K562 (cell line): Measurements from ENCODE around the gene MED29. TPM values are rescaled to one million over a fixed set of nuclear protein-coding genes. Genes with fewer than 3 reads are reported as not detected.

ENCODE experiments used
- ARNT ChIP-seq, 2 experiments: fragments of 450-650 bp; IDR thresholded peaks; 2 replicates each; pipeline ENCODE4 v1.6.1; 2016; ENCODE audit warnings: mild to moderate bottlenecking in 1 of 2
- CREBBP ChIP-seq: IDR thresholded peaks from one replicate; pipeline ENCODE4 v1.6.1; 2012; ENCODE audit warnings: low read depth, mild to moderate bottlenecking, control low read depth, inconsistent platforms, low read length
- CXXC5 ChIP-seq: fragments of 250-450 bp; sonication (Bioruptor Pico); IDR thresholded peaks from 2 replicates; pipeline ENCODE4 v1.8.0; 2022; ENCODE audit warnings: inconsistent platforms, mild to moderate bottlenecking, moderate library complexity
- ETV1 ChIP-seq: fragments of 450-650 bp; conservative IDR thresholded peaks from 2 replicates; pipeline ENCODE4 v1.6.1; 2016; ENCODE audit warnings: missing genetic modification characterization, control low read depth, low read depth, missing compliant biosample characterization
- HIVEP1 ChIP-seq: fragments of 250-450 bp; sonication (Bioruptor Pico); IDR thresholded peaks from 2 replicates; pipeline ENCODE4 v1.4.0; 2020; ENCODE audit warnings: mild to moderate bottlenecking
- MTA1 ChIP-seq: fragments of 450-650 bp; IDR thresholded peaks from 2 replicates; pipeline ENCODE4 v1.6.1; 2017; ENCODE audit warnings: borderline replicate concordance
- NR2F6 ChIP-seq: fragments of 450-650 bp; formaldehyde crosslinking; IDR thresholded peaks from 2 replicates; pipeline ENCODE4 v1.4.0; 2020; ENCODE audit warnings: mild to moderate bottlenecking
- PCBP1 ChIP-seq: fragments of 200-400 bp; formaldehyde crosslinking; IDR thresholded peaks from 2 replicates; pipeline ENCODE4 v1.6.1; 2018; ENCODE audit warnings: mild to moderate bottlenecking, low read depth, low read length; ENCODE audit not compliant: poor library complexity, severe bottlenecking
- PHB ChIP-seq: fragments of 250-450 bp; sonication (Bioruptor Pico); IDR thresholded peaks from 2 replicates; pipeline ENCODE4 v1.5.0; 2021
- RBM17 ChIP-seq: fragments of 200-400 bp; formaldehyde crosslinking; IDR thresholded peaks from 2 replicates; pipeline ENCODE4 v1.6.1; 2017; ENCODE audit warnings: low read depth, mild to moderate bottlenecking, low read length, borderline replicate concordance
- SETDB1 ChIP-seq: IDR thresholded peaks from one replicate; pipeline ENCODE4 v1.6.1; 2012; ENCODE audit warnings: low read length, control low read depth, inconsistent platforms
- SMAD1 ChIP-seq: fragments of 150-350 bp; IDR thresholded peaks from 2 replicates; pipeline ENCODE4 v1.6.1; 2014; ENCODE audit warnings: low read length, low read depth; ENCODE audit not compliant: partially characterized antibody
- SRF ChIP-seq, 2 experiments: fragments of 250-450, 450-650 bp in 1 of 2; sonication (Bioruptor Pico) in 1 of 2; sonication (generic) in 1 of 2; formaldehyde crosslinking; IDR thresholded peaks; 2 replicates each; pipeline versions ENCODE4 v1.5.0 to v1.5.1; 2020 to 2022; ENCODE audit warnings: mild to moderate bottlenecking in 1 of 2, missing genetic modification reagents in 1 of 2
- ZNF121 ChIP-seq: sonication (generic); formaldehyde crosslinking; conservative IDR thresholded peaks from 2 replicates; pipeline ENCODE4 v1.8.0; 2022; ENCODE audit warnings: missing genetic modification reagents
- ZNF324 ChIP-seq: fragments of 250-450 bp; sonication (Bioruptor Pico); IDR thresholded peaks from 2 replicates; pipeline ENCODE4 v1.4.0; 2020; ENCODE audit warnings: mild to moderate bottlenecking
- ZNF41 ChIP-seq: fragments of 250-450 bp; sonication (Bioruptor Pico); conservative IDR thresholded peaks from 2 replicates; pipeline ENCODE4 v1.4.0; 2020; ENCODE audit warnings: mild to moderate bottlenecking
- ZNF707 ChIP-seq: fragments of 250-450 bp; sonication (Bioruptor Pico); conservative IDR thresholded peaks from 2 replicates; pipeline ENCODE4 v1.8.0; 2022; ENCODE audit warnings: inconsistent platforms, mild to moderate bottlenecking, moderate library complexity
- polyA plus RNA-seq, 8 experiments: library from polyadenylated mRNA; depleted of rRNA in 4 of 8; stranded (reverse) in 5 of 8; unstranded in 3 of 8; fragments of >200 nt; fragmentation: Nextera tagmentation in 2 of 8; fragmentation: Illumina TruSeq in 1 of 8; extraction: Ambion mirVana in 2 of 8; extraction: Trizol in 1 of 8; gene quantifications; 2 replicates each; pipeline versions ENCODE4 v1.2.1 to v1.2.3, GENCODE V29; 2011 to 2014; ENCODE audit warnings: inconsistent platforms in 1 of 8, missing spikeins in 1 of 8
- total RNA-seq, 7 experiments: library from RNA; depleted of rRNA in 6 of 7; stranded (reverse); fragments of >200 nt in 6 of 7; fragmentation: Illumina TruSeq in 2 of 7; extraction: Trizol in 2 of 7; gene quantifications; 2 replicates each; pipeline versions ENCODE4 v1.2.1 to v1.2.3, GENCODE V29; 2011 to 2021; ENCODE audit warnings: low replicate concordance in 1 of 7
- TF ChIP-seq, protein P1 (sequence below): fragments of 450-650 bp; formaldehyde crosslinking; IDR thresholded peaks from 2 replicates; pipeline ENCODE4 v1.4.0; 2020; ENCODE audit warnings: mild to moderate bottlenecking, moderate library complexity
- TF ChIP-seq, protein P2 (sequence below), 2 experiments: fragments of 450-650 bp; IDR thresholded peaks; 2 replicates each; pipeline ENCODE4 v1.6.1; 2018; ENCODE audit warnings: mild to moderate bottlenecking in 2 of 2, low read depth in 1 of 2; ENCODE audit not compliant: partially characterized antibody in 2 of 2
- TF ChIP-seq, protein P3 (sequence below): fragments of 250-450 bp; sonication (Bioruptor Pico); IDR thresholded peaks from 2 replicates; pipeline ENCODE4 v1.5.0; 2021; ENCODE audit warnings: mild to moderate bottlenecking, moderate library complexity

Gene MED29
- total and polyA plus RNA-seq, 9 of the 15 experiments (the other 6 are each of a cell fraction or from before 2014, with no cell fraction given) = 1.8 to 22.6 (median 12.4) TPM

DNA sequence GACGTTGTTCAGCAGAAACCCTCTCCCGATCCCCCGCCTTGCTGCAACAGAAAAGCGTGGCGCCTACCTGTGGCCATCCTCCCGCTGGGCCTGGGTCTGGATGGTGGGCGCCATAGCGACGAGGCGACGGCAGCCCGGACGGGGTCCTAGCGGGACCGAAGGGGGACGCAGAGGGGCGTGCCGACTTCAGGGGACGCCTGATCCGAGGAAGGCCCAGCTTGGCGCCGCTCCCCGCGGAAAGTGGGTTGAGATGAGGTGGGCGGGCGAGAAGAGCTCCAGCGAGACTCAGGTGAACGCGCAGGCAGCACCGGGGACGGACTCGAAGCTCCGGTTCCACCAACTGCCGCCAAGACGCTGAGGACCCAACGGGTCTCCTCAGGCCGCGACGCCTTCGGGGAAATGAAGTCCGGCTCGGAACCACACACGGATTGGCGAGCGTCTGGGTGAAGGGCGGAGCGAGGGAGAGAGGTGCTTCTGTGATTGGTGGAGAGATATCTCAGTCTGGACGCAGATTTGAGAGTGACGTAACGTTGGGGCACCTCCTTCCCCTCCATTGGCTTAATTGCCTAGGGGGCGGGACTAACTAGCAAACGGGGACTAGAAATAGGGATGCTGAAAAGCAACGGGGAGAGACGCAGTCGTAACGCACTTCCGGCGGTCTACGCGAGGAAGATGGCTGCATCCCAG lies at the start of gene MED29, which contains the start of gene PAF1 (continued):
- TF ChIP-seq CXXC5 (CRISPR knock-in tag) = peak; percentile 98
- TF ChIP-seq MTA1 = no peak
- TF ChIP-seq, protein P1, sequence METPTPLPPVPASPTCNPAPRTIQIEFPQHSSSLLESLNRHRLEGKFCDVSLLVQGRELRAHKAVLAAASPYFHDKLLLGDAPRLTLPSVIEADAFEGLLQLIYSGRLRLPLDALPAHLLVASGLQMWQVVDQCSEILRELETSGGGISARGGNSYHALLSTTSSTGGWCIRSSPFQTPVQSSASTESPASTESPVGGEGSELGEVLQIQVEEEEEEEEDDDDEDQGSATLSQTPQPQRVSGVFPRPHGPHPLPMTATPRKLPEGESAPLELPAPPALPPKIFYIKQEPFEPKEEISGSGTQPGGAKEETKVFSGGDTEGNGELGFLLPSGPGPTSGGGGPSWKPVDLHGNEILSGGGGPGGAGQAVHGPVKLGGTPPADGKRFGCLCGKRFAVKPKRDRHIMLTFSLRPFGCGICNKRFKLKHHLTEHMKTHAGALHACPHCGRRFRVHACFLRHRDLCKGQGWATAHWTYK (CRISPR knock-in tag) = peak; percentile 61; the same call in 1 of the 2 replicates
- no peak for TF ChIP-seq NR2F6
- TF ChIP-seq CREBBP = no peak
- peak; percentile 58 for TF ChIP-seq ETV1
- no peak for TF ChIP-seq SETDB1
- TF ChIP-seq PHB = no peak
- TF ChIP-seq, protein P2, sequence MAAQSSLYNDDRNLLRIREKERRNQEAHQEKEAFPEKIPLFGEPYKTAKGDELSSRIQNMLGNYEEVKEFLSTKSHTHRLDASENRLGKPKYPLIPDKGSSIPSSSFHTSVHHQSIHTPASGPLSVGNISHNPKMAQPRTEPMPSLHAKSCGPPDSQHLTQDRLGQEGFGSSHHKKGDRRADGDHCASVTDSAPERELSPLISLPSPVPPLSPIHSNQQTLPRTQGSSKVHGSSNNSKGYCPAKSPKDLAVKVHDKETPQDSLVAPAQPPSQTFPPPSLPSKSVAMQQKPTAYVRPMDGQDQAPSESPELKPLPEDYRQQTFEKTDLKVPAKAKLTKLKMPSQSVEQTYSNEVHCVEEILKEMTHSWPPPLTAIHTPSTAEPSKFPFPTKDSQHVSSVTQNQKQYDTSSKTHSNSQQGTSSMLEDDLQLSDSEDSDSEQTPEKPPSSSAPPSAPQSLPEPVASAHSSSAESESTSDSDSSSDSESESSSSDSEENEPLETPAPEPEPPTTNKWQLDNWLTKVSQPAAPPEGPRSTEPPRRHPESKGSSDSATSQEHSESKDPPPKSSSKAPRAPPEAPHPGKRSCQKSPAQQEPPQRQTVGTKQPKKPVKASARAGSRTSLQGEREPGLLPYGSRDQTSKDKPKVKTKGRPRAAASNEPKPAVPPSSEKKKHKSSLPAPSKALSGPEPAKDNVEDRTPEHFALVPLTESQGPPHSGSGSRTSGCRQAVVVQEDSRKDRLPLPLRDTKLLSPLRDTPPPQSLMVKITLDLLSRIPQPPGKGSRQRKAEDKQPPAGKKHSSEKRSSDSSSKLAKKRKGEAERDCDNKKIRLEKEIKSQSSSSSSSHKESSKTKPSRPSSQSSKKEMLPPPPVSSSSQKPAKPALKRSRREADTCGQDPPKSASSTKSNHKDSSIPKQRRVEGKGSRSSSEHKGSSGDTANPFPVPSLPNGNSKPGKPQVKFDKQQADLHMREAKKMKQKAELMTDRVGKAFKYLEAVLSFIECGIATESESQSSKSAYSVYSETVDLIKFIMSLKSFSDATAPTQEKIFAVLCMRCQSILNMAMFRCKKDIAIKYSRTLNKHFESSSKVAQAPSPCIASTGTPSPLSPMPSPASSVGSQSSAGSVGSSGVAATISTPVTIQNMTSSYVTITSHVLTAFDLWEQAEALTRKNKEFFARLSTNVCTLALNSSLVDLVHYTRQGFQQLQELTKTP (IDR thresholded peaks at IDR 0.05; ENCODE audit: low read depth in 1 of 2, partially characterized antibody in 2 of 2) = peak in 1 of 2 experiments; percentile 78
- no peak for TF ChIP-seq RBM17
- TF ChIP-seq, protein P3, sequence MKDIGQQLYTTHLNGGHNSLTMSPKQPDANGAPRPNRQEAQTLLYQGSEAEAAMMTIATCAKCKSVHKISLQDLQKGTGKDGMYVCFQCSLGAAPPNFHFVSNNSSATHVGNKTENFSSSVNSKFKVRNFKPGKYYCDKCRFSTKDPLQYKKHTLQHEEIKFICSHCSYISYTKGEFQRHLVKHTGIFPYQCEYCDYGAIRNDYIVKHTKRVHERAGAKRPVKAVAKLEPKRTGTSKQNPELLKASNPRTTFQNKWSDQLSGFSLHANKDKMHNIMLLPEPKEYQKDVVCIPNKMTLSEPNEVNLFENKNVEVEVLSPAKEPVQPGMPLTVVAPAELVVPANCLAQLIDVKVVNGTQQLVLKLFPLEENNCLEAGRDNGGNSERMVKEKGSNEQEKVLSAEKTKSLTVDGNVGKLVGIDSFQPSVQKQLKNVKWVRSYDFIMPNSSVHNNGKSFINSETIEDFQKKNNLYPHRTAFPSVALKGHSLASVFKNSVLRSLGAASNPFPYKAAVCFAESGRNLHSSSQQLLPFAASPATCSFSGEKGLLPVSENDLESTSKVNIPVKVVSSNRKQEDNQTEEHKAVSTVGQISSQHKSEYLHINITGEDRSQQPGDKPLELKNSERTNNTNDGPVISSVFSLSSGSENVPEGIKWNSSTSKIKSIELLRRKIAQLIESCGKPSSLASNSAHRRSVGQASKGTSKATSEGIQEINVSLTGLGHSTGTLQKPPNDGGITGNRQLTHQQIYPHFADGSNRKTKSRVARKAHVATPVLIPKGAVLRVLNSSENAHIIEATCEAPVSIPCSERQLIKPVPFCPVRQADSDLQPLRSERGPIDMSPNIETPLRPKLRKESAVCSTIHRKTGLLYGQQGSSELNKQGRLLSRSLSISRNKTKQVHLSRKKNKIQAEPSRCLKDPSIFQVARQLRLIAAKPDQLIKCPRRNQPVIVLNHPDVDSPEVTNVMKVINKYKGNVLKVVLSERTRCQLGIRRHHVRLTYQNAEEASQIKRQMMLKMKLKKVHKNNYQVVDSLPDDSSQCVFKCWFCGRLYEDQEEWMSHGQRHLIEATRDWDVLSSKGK (CRISPR knock-in tag) = no peak
- no peak for TF ChIP-seq HIVEP1 (CRISPR knock-in tag)
- 0 out of 2 replicates have a peak, but pooled peaks have one; percentile 29 for TF ChIP-seq ZNF324 (CRISPR knock-in tag)
- no peak for TF ChIP-seq ARNT (IDR thresholded peaks at IDR 0.05)
- no peak for TF ChIP-seq SMAD1
- TF ChIP-seq SRF (CRISPR knock-in tag; IDR thresholded peaks at IDR 0.05) = peak in 1 of 2 experiments; percentile 61; a peak in 2 of 4 replicates
- no peak for TF ChIP-seq ZNF707 (CRISPR knock-in tag)
- TF ChIP-seq ZNF41 (CRISPR knock-in tag) = no peak
- TF ChIP-seq PCBP1 = no peak
- TF ChIP-seq ZNF121 (CRISPR knock-in tag) = no peak
